Measurements from ENCODE around the gene HBM.
A peak's percentile ranks its signal among the peaks of the same experiment; 100 is the strongest.
"Not testable (repeated sequence)": the region's sequence is repeated elsewhere in the genome, so short reads cannot be mapped to it uniquely, and the experiment has no call there.

The HBM gene

DNA sequence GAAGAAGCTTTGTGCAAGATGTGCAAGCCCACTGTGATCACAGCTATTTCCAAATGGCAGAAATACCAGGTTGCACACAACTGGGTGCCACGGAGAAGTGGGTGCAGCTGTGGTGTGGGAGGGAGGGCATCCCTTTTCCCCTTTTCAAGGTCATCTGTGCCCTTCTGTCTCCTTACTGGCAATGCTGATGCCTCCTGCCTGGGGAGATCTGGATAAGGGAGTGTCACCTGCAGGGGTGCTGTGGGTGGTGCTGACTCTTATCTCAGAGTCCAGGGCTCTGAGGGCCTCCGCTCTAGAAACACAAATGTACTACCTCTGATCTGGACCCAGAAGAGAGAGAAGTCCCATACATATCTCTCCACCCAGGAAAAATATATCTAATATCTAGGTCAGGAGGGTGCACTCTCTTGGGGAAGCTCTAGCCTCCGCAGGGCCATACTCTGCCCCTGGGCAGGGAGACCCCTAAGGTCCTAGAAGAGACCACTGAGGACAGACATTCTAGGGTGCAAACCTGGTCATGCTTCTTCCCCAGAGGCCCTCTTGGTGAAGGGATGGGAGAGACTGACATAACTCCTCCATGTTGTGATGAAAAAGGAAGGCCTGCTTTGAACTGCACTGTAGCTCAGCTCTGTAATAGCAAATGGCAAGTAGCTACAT, 45.8 kb upstream of the HBM start:
- TF ChIP-seq, protein P1, sequence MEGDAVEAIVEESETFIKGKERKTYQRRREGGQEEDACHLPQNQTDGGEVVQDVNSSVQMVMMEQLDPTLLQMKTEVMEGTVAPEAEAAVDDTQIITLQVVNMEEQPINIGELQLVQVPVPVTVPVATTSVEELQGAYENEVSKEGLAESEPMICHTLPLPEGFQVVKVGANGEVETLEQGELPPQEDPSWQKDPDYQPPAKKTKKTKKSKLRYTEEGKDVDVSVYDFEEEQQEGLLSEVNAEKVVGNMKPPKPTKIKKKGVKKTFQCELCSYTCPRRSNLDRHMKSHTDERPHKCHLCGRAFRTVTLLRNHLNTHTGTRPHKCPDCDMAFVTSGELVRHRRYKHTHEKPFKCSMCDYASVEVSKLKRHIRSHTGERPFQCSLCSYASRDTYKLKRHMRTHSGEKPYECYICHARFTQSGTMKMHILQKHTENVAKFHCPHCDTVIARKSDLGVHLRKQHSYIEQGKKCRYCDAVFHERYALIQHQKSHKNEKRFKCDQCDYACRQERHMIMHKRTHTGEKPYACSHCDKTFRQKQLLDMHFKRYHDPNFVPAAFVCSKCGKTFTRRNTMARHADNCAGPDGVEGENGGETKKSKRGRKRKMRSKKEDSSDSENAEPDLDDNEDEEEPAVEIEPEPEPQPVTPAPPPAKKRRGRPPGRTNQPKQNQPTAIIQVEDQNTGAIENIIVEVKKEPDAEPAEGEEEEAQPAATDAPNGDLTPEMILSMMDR (IDR thresholded peaks at IDR 0.05) = no peak
- Histone ChIP-seq H3K9me3 (no peaks in the 10 kb centered on the region), H3K4me3 (no peak overlapping the region), H3K4me1 (peaks cover 0 to 5% (median 0%) of the 10 kb centered on the region in 4 donors), H3K27ac (no peak overlapping the region), H3K27me3 (no peaks in the 10 kb centered on the region), H3K36me3 (peaks cover 0 to 46% (median 12%) of the 10 kb centered on the region in 3 donors)
- intact Hi-C loops (cut with DNase I; ENCODE audit: low total_unique reads) = no loop called here
- no peak for DNase-seq

DNA sequence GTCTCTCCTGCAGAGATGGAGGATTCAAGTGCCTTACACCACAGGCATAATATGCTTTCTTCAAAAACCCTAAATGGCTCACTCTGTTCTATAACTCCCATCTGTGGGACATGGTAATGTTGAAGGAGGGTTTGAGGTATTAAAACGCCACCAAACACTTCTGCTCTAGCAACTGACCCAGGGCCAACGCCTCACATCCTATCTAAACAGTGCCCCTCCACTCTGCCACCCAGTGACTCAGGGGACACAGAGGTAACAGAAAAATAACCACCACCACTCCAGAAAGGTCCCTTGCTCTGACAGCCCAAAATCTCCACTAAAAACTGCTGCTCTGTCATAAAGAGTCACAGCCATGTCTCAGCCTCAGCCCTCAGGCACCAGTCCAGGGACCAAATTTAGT, 45.0 kb upstream of the HBM start:
- peaks cover 0 to 39% (median 12%) of the 10 kb centered on the region in 3 donors for H3K36me3 ChIP-seq
- intact Hi-C loops (cut with DNase I; ENCODE audit: low total_unique reads) = no loop called here
- H3K4me3 ChIP-seq = no peak overlapping the region
- DNase-seq = no peak
- peak overlapping the region in 1 of 2 donors; percentile 2 for H3K27ac ChIP-seq
- no peaks in the 10 kb centered on the region for H3K27me3 ChIP-seq
- TF ChIP-seq, protein P1 (IDR thresholded peaks at IDR 0.05) = no peak
- peaks cover 0 to 5% (median 0%) of the 10 kb centered on the region in 4 donors for H3K4me1 ChIP-seq
- H3K9me3 ChIP-seq = no peaks in the 10 kb centered on the region

DNA sequence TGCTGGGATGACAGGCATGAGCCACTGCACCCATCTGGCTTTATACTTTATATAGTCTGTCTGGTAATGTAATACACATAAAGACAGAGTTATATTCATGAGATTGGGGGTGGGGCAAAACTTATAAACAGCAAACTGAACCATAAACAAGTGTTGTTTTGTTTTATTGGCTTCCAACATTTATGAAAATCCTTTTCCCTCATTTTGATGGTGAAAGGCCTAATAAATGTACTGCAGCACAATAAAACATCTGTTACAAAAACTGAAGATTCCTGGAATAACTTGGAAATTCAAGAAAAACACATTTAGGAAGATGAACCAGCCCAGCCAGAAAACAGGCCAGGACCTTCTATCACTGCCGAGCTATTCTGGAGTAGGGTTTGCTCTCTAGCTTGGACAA, 43.4 kb upstream of the HBM start:
- TF ChIP-seq, protein P1 (IDR thresholded peaks at IDR 0.05) = no peak
- peaks cover 0 to 5% (median 0%) of the 10 kb centered on the region in 4 donors for H3K4me1 ChIP-seq
- DNase-seq = no peak
- H3K27ac ChIP-seq = no peak overlapping the region
- H3K9me3 ChIP-seq = no peaks in the 10 kb centered on the region
- H3K4me3 ChIP-seq = no peak overlapping the region
- H3K27me3 ChIP-seq = no peaks in the 10 kb centered on the region
- H3K36me3 ChIP-seq = peaks cover 0 to 25% (median 5%) of the 10 kb centered on the region in 3 donors
- intact Hi-C loops (cut with DNase I; ENCODE audit: low total_unique reads) = no loop called here

DNA sequence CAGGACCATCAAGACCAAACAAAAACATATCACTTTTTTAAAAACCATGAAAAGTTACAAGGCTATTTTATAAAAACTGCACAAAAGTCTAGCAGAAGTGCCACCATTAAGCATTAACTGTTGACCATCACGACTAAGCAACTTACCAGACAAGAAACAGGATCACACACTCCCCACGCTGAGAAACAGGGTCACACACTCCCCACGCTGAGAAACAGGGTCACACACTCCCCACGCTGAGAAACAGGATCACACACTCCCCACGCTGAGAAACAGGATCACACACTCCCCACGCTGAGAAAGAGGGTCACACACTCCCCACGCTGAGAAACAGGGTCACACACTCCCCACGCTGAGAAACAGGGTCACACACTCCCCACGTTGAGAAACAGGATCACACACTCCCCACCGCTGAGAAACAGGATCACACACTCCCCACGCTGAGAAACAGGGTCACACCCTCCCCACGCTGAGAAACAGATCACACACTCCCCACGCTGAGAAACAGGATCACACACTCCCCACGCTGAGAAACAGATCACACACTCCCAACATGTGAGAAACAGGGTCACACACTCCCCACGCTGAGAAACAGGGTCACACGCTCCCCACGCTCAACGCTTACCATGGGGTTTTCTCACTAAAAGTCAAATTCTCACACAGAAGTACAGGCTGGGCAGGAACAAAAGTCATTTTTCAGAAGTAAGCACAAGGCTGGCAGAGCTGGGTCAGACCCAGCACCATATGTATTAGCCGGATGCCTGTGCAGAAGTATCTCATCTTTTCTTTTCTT, 42.0 kb upstream of the HBM start:
- H3K4me1 ChIP-seq; H3K4me3 ChIP-seq; intact Hi-C loops (cut with DNase I; ENCODE audit: low total_unique reads); DNase-seq; H3K27ac ChIP-seq; H3K9me3 ChIP-seq; H3K27me3 ChIP-seq: not testable (repeated sequence)
- peaks cover 0 to 19% (median 5%) of the 10 kb centered on the region in 3 donors for H3K36me3 ChIP-seq

DNA sequence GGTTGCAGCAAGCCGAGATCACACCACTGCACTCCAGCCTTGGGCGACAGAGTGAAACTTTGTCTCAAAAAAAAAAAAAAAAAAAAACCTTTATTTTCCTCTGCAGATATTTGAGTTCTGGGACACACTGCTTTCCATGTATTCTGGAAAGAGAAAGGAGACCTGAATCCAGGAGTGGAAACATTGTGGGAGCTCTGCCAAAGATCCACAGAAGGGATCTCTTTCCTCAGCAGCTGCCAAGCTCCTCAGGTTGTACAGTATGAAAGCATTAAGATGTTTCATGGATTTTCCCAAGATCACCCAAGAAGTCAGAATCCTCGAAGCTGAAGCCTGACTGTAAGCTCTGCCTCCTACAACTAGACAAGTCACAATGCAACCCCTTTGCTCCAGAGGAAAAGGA, 40.8 kb upstream of the HBM start:
- Histone ChIP-seq H3K4me1 (peaks cover 0 to 5% (median 0%) of the 10 kb centered on the region in 4 donors), H3K4me3 (no peak overlapping the region), H3K27me3 (no peaks in the 10 kb centered on the region), H3K9me3 (no peaks in the 10 kb centered on the region), H3K36me3 (peaks cover 0 to 26% (median 5%) of the 10 kb centered on the region in 3 donors), H3K27ac (no peak overlapping the region)
- no peak for DNase-seq
- intact Hi-C loops (cut with DNase I; ENCODE audit: low total_unique reads) = no loop called here
- TF ChIP-seq, protein P1 (IDR thresholded peaks at IDR 0.05) = no peak

DNA sequence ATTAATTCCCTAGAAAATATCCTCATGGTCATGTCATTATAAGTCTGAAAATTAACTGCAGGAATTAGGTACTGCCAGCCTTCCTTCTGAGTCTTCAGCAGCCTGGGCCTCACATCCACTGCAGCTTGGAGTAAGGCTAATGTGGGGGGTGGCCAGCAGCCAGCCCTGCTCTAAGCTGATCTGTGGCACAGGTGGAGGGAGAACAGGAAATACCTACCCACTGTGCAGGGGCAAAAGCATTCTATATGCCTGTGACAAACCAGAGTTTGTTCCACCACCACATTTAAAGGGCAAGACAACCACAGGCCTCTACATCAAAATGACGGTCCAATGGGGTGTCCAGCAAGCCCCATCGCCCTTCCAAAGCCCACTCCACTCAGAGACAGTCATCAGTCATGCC, 36.7 kb upstream of the HBM start:
- H3K4me1 ChIP-seq = no peaks in the 10 kb centered on the region
- DNase-seq = no peak
- intact Hi-C loops (cut with DNase I; ENCODE audit: low total_unique reads) = no loop called here
- peaks cover 0 to 13% (median 0%) of the 10 kb centered on the region in 3 donors for H3K36me3 ChIP-seq
- H3K27ac ChIP-seq = no peak overlapping the region
- no peaks in the 10 kb centered on the region for H3K27me3 ChIP-seq
- no peaks in the 10 kb centered on the region for H3K9me3 ChIP-seq
- TF ChIP-seq, protein P1 (IDR thresholded peaks at IDR 0.05) = no peak
- no peak overlapping the region for H3K4me3 ChIP-seq

Data from tibial artery (tissue), 4 donors.